Pulmonary artery endothelial cell (primary cell): ENCODE measurements around the gene FRMD4A. TPM values are rescaled to one million over a fixed set of nuclear protein-coding genes. Genes with fewer than 3 reads are reported as not detected.
"Not testable (repeated sequence)": the region's sequence is repeated elsewhere in the genome, so short reads cannot be mapped to it uniquely, and the experiment has no call there.

Experiments
- DNase-seq: peaks from one replicate; pipeline ENCODE4 v3.0.0-alpha.2; 2011; ENCODE audit warnings: low read depth, low spot score
- total RNA-seq: library from RNA; depleted of rRNA; stranded (reverse); fragments of >200 nt; gene quantifications from 2 replicates; pipeline ENCODE4 v1.2.3, GENCODE V29; 2014

Gene FRMD4A
- total RNA-seq, 1 donor from 2014 or later: 95.3 TPM

- not testable (repeated sequence) for DNase-seq
Measured at GRCh38 chr10:13921131-13921530, 409.6 kb downstream of the FRMD4A start.

GRCh38 chr10:13920465-13920864 lies 410.3 kb downstream of the FRMD4A start:
- no peak for DNase-seq

GRCh38 chr10:13920031-13920430 lies 410.7 kb downstream of the FRMD4A start:
- no peak for DNase-seq

GRCh38 chr10:13917791-13918190 lies 412.9 kb downstream of the FRMD4A start:
- no peak for DNase-seq

GRCh38 chr10:13916384-13916947 lies 414.3 kb downstream of the FRMD4A start:
- no peak for DNase-seq

GRCh38 chr10:13915710-13916109 lies 415.0 kb downstream of the FRMD4A start:
- DNase-seq: no peak

- DNase-seq: no peak
Measured at GRCh38 chr10:13913897-13914296, 416.8 kb downstream of the FRMD4A start.

- no peak for DNase-seq
Measured at GRCh38 chr10:13911821-13912520, 418.8 kb downstream of the FRMD4A start.

GRCh38 chr10:13909516-13910258 lies 421.0 kb downstream of the FRMD4A start:
- no peak for DNase-seq

GRCh38 chr10:13908475-13908874 lies 422.2 kb downstream of the FRMD4A start:
- DNase-seq: no peak

GRCh38 chr10:13907570-13907969 lies 423.2 kb downstream of the FRMD4A start:
- DNase-seq: no peak

- DNase-seq: no peak
Measured at GRCh38 chr10:13905281-13905680, 425.4 kb downstream of the FRMD4A start.

GRCh38 chr10:13904064-13904463 lies 426.7 kb downstream of the FRMD4A start:
- DNase-seq: no peak

- no peak for DNase-seq
Measured at GRCh38 chr10:13902868-13903587, 427.7 kb downstream of the FRMD4A start.

GRCh38 chr10:13899941-13900340 lies 430.8 kb downstream of the FRMD4A start:
- DNase-seq: no peak

- not testable (repeated sequence) for DNase-seq
Measured at GRCh38 chr10:13896146-13896545, 434.6 kb downstream of the FRMD4A start.

- peak; percentile 44 for DNase-seq
Measured at GRCh38 chr10:13894412-13895093, 436.2 kb downstream of the FRMD4A start.

GRCh38 chr10:13893926-13894325 lies 436.8 kb downstream of the FRMD4A start:
- no peak for DNase-seq

- DNase-seq: no peak
Measured at GRCh38 chr10:13892871-13893270, 437.9 kb downstream of the FRMD4A start.

- no peak for DNase-seq
Measured at GRCh38 chr10:13892001-13892491, 438.7 kb downstream of the FRMD4A start.
